Suprapubic skin (tissue), 3 donors: ENCODE measurements around the gene LZIC.

Source experiments
- CTCF ChIP-seq, 2 donors: fragments of 200-600 bp in 1 of 2; fragments of 450-650 bp in 1 of 2; sonication (generic) in 1 of 2; IDR thresholded peaks; one replicate each; pipeline ENCODE4 v1.5.1; 2016 to 2019; ENCODE audit warnings: antibody characterized with exemption in 2 of 2, mild to moderate bottlenecking in 1 of 2, moderate library complexity in 1 of 2
- POLR2A ChIP-seq, 2 donors: fragments of 450-650 bp; IDR thresholded peaks; one replicate each; pipeline ENCODE4 v1.6.1; 2017; ENCODE audit warnings: antibody characterized with exemption in 2 of 2, mild to moderate bottlenecking in 2 of 2, moderate library complexity in 2 of 2

- TF ChIP-seq POLR2A (IDR thresholded peaks at IDR 0.05) (no peak), CTCF (IDR thresholded peaks at IDR 0.05) (no peak)
These were observed 34.3 kb downstream of the LZIC start for GRCh38 chr1:9908871-9909233.
